ENCODE measurements around the gene MCM10. TPM values are rescaled to one million over a fixed set of nuclear protein-coding genes. Genes with fewer than 3 reads are reported as not detected.

Gene MCM10
- total and polyA plus RNA-seq, 2 of the 8 experiments (the other 6 are each of a cell fraction or from before 2014, with no cell fraction given), result 9.8 to 60.3 TPM

DNA sequence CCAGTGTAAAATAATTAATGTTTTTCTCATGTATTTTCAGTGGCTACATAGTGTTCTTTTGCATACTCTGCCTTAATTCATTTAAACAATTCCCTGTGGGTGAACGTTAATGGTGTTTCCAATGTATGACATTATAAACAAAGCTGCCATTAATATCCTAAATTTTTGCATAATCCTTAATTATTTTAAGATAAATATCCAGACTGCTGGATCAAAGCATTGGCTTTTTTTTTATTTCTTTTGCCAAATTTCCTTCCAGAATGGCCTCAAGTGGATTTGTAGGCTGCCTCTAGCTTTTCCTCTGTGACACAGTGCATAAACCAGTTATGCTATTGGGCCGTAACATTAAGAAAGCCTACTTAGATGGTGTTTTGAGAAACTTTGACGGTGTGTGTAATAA is 29.5 kb downstream of the MCM10 start:
- Histone ChIP-seq H3K56ac (replicated peaks; ENCODE audit: insufficient read length, low read depth, low read length) (no peak overlapping the region), H3K23ac (ENCODE audit: insufficient read length) (no peak overlapping the region), H2BK120ac (replicated peaks; ENCODE audit: low read depth, low read length) (no peak overlapping the region), H3K9me3 (ENCODE audit: insufficient read depth in 2 of 2, low read depth in 1 of 2, low read length in 1 of 2) (no peaks in the 10 kb centered on the region), H3K36me3 (ENCODE audit: control insufficient read depth in 2 of 4, insufficient read depth in 4 of 4, low read length in 3 of 4) (peaks cover 38 to 90% (median 74%) of the 10 kb centered on the region in 4 experiments), H3K9ac (replicated peaks in 1 of 4; ENCODE audit: extremely low read depth in 1 of 4, low read depth in 3 of 4, low read length in 3 of 4) (no peak overlapping the region), H3K27ac (ENCODE audit: low read depth, low read length) (no peak overlapping the region), H4K5ac (ENCODE audit: insufficient read length, low read depth, low read length) (no peak overlapping the region), H2AK5ac (ENCODE audit: low read depth, low read length) (no peak overlapping the region), H3K4ac (replicated peaks; ENCODE audit: insufficient read length, low read depth, low read length) (no peak overlapping the region), H3K4me2 (ENCODE audit: insufficient read depth in 1 of 2, low read depth in 2 of 2, low read length in 2 of 2) (no peak overlapping the region), H2BK12ac (ENCODE audit: low read depth, low read length) (no peak overlapping the region), H2BK20ac (ENCODE audit: low read length) (no peak overlapping the region), H4K20me1 (replicated peaks in 1 of 2; ENCODE audit: control insufficient read depth in 1 of 2, insufficient read depth in 2 of 2, low read length in 2 of 2) (peaks cover 0 to 2% of the 10 kb centered on the region in 2 experiments), H3K18ac (ENCODE audit: extremely low read depth, low read length) (no peak overlapping the region), H4K8ac (ENCODE audit: extremely low read depth, insufficient read depth, low read length) (no peak overlapping the region), H2BK5ac (ENCODE audit: low read depth, low read length) (no peak overlapping the region), H2AFZ (ENCODE audit: low read length) (no peak overlapping the region), H3K79me2 (ENCODE audit: control insufficient read depth in 1 of 2, insufficient read depth in 2 of 2, low read length in 2 of 2) (no peaks in the 10 kb centered on the region), H3K14ac (ENCODE audit: insufficient read length) (no peak overlapping the region), H4K91ac (replicated peaks; ENCODE audit: insufficient read length, low read length) (no peak overlapping the region), H2BK15ac (ENCODE audit: low read length) (no peak overlapping the region), H3K4me1 (replicated peaks in 1 of 4; ENCODE audit: control insufficient read depth in 3 of 4, insufficient read depth in 4 of 4, low read length in 3 of 4) (no peaks in the 10 kb centered on the region), H3K23me2 (ENCODE audit: low read depth, low read length) (no peaks in the 10 kb centered on the region), H3K79me1 (ENCODE audit: low read depth, low read length) (no peaks in the 10 kb centered on the region), H3K27me3 (replicated peaks in 1 of 4; ENCODE audit: control insufficient read depth in 3 of 4, extremely low read depth in 1 of 4, insufficient read depth in 3 of 4, low read length in 3 of 4) (no peaks in the 10 kb centered on the region), H3K4me3 (ENCODE audit: extremely low read depth in 1 of 4, insufficient read depth in 2 of 4, low read depth in 3 of 4, low read length in 4 of 4) (no peak overlapping the region)
- WGBS, 2 experiments (ENCODE audit: extremely low coverage in 1 of 2, insufficient coverage in 1 of 2, insufficient read length in 1 of 2, insufficient replicate concordance in 2 of 2, low coverage in 1 of 2, low lambda C conversion rate in 2 of 2, missing lambda C conversion rate in 1 of 2), result 95% methylated on average over 3 of the region's 3 CpGs; no CpG with 5 or more reads in 1 of the 2 experiments
- TF ChIP-seq, protein P1, sequence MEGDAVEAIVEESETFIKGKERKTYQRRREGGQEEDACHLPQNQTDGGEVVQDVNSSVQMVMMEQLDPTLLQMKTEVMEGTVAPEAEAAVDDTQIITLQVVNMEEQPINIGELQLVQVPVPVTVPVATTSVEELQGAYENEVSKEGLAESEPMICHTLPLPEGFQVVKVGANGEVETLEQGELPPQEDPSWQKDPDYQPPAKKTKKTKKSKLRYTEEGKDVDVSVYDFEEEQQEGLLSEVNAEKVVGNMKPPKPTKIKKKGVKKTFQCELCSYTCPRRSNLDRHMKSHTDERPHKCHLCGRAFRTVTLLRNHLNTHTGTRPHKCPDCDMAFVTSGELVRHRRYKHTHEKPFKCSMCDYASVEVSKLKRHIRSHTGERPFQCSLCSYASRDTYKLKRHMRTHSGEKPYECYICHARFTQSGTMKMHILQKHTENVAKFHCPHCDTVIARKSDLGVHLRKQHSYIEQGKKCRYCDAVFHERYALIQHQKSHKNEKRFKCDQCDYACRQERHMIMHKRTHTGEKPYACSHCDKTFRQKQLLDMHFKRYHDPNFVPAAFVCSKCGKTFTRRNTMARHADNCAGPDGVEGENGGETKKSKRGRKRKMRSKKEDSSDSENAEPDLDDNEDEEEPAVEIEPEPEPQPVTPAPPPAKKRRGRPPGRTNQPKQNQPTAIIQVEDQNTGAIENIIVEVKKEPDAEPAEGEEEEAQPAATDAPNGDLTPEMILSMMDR (IDR thresholded peaks at IDR 0.05; ENCODE audit: control extremely low read depth in 1 of 3, insufficient read depth in 1 of 3, low read depth in 1 of 3, low read length in 3 of 3), result no peak
- TF ChIP-seq BCL11A (IDR thresholded peaks at IDR 0.05; ENCODE audit: low read depth in 2 of 2, low read length in 2 of 2) (no peak), SP1 (IDR thresholded peaks at IDR 0.05; ENCODE audit: low read depth, low read length) (no peak), EZH2 (IDR thresholded peaks at IDR 0.05; ENCODE audit: low read depth, low read length, severe bottlenecking) (no peak), RBBP5 (IDR thresholded peaks at IDR 0.05; ENCODE audit: borderline replicate concordance, low read depth, low read length) (no peak), POLR2AphosphoS5 (IDR thresholded peaks at IDR 0.05; ENCODE audit: low read depth, low read length) (no peak), YY1 (IDR thresholded peaks at IDR 0.05; ENCODE audit: low read depth, low read length) (no peak), NRF1 (IDR thresholded peaks at IDR 0.05; ENCODE audit: low read depth, low read length) (no peak), TBP (IDR thresholded peaks at IDR 0.05; ENCODE audit: low read depth, low read length) (no peak), KDM4A (IDR thresholded peaks at IDR 0.05; ENCODE audit: low read depth, low read length, severe bottlenecking) (no peak)
- ChIA-PET CTCF (ENCODE audit: partially characterized antibody) (no interaction called here), POLR2A (ENCODE audit: partially characterized antibody) (interaction anchor here (0.6 to 1.1 kb wide), 2 partner anchors 10 to 995 kb away, joined by 3 read pairs; partner anchors contain the start of genes CDC123 and NUDT5)
- no peak for DNase-seq (ENCODE audit: low read depth in 1 of 2, low spot score in 2 of 2)
- no peak for FAIRE-seq

Data from H1 (cell line).